ENCODE results near the gene PIGX. TPM values are rescaled to one million over a fixed set of nuclear protein-coding genes. Genes with fewer than 3 reads are reported as not detected.
A peak's percentile ranks its signal among the peaks of the same experiment; 100 is the strongest.
"Not testable (repeated sequence)": the region's sequence is repeated elsewhere in the genome, so short reads cannot be mapped to it uniquely, and the experiment has no call there.

PIGX gene
- polyA plus RNA-seq, 1 donor: 13.5 TPM

- DNase-seq: no peak
Measured at GRCh38 chr3:196706327-196706726, 5.8 kb upstream of the PIGX start.

DNA sequence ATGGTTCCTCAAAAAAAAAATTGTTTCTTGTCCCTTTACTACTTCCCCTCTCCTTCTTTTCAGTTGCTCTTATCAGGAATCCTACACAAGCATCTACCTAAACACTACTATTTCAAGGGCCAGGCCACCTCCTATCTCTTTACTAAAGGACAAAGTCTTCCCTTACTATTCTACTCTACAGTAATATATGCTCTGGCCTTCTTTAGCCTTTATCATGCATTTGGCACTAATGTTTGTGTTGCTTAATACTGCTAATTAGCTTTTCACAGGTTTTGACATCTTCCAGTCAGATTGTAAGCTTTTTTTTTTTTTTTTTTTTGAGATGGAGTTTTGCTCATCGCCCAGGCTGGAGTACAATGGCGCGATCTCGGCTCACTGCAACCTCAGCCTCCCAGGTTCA, 5.4 kb upstream of the PIGX start:
- no peak for DNase-seq

GRCh38 chr3:196707566-196707965, 4.6 kb upstream of the PIGX start:
- DNase-seq: no peak

DNA sequence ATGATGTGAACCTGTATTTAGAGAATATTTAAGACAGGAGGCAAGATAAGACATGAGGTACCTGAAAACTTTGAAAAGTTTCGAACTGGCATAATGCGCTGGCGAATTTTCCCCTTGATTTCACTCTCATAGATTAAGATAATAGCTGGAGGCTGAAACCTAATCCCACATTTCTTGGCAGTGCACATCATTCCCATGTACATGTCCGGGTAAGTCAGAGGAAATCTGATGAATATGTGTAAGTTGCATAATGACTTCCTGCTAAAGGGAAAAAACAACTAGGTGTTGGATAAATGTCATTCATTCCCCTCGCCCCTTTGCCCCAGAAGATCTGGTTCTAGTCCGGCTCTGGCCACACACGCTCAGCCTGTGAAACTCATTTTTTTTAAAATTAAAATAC, 3.7 kb upstream of the PIGX start:
- no peak for DNase-seq

GRCh38 chr3:196712514-196713413, 587 bp downstream of the PIGX start:
- no peak for DNase-seq

- not testable (repeated sequence) for DNase-seq
Measured at GRCh38 chr3:196717162-196717561, 5.0 kb downstream of the PIGX start.

DNA sequence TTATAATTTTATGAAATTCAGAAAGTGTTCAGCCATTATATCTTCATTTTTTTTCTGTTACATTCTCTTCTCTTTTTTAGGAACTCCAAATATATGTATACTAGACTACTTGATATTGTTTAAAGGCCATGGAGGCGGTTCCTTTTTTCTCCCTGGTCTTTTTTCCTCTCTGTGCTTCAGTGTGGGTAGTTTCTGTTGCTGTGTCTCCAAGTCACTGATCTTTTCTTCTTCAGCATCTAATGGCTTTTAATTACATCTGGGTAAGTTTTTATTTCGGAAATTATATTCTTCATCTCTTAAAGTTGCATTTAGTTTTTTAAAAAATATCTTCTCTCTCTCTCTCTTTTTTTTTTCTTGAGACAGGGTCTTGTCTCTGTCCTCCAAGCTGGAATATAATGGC, 8.9 kb downstream of the PIGX start:
- no peak for DNase-seq

DNA sequence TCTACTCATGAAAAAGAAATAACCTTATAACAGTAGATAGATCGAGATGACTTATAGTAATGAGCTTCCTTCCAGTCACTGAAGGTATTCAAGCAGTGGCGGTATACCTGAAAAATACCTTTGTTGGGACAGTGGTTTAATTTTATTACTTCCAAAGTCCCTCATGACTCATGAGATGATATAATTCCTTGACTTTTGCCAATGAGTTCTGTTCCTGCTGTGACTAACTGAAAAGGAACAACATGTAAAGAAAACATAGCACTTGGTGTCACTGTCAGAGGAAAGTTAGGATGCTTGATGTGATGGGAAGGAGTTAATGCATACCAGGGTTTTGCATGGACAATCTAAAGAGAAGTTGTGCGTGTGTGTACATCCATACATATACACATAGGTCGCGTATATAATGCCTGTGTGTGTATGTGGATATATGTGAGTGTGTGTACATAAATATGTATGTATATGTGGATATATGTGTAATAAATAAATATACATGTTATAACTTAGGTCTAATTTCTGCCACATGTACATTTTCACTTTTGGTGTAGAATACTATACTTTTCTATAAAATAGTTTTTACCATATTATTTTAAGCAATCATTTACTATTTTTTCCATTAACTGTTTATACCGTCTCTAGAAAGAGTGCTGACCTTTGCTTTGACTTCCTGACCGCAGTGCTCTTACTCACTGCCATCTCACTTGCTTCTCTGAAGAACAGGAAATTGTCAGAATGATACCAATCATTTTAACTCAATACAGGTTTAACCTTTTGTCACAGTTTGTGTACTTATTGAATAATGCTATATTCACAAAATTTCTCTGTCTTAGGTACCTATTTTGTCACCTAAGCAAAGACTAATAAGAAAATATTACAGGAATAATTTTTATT, 14.9 kb downstream of the PIGX start:
- no peak for DNase-seq

GRCh38 chr3:196735751-196736150, 23.6 kb downstream of the PIGX start:
- DNase-seq: no peak

GRCh38 chr3:196736670-196737374, 24.6 kb downstream of the PIGX start:
- no peak for DNase-seq

DNA sequence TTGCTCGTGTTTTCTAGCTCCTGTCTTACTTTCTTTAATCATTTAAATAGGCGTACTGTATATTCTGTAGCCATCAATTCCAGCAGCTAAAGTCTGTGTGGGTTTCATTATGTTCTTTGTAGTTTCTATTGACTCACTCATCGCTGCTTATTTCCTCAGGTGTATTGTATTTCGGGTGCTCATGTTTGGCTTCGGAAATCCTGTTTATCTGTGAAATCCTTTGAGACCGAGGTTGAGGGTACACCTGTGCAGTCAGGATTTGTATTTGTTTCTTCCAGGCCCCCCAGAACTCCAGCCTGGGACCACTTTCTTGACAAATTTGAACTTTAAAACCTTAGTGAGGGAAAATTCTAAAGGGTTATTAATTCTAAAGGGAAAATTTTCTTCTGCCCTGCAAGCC, 25.5 kb downstream of the PIGX start:
- DNase-seq: no peak

- peak; percentile 90 for DNase-seq
Measured at GRCh38 chr3:196739671-196740480, 27.7 kb downstream of the PIGX start, which contains the start of gene PAK2. PAK2 (plus strand) TSS chr3:196739857; CDS start chr3:196782647, 42,790 bp downstream.

DNA sequence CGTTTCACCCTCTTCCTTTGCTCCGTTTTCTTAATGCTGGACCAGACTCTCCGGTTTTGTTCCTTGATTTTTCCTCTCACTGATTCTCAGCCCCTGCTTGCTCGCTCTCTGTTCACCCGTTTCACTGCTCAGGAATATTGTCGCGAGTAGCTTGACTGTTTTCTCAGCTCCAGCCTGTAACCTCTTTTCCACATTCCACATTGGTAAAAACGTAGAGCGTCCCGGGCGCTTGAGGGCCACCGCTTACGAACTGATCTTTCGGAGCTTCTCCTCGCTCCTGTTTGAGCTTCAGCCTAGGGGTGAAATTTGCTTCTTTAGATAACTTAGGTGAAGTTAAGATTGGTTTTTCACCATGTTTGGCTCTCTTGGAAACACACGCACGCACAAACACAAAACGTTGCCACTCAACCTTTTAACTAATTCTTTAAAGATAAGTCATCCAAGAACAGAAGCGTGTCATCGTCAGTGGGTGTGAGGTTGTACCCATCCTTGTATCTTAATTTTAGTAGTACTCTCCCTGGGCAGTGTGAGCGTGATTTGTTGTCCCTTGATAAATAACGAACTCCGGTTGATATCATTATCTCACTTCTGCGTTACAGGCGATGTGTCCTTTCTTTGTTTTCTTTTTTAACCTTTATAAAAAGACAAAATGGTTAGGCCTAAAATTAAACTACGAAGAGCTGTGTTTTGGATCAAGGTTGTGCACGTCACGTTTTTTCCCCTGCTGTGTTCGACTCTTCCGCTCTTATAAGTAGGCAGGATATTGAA, 28.5 kb downstream of the PIGX start:
- DNase-seq: peak; percentile 51

- DNase-seq: no peak
Measured at GRCh38 chr3:196741249-196741889, 29.2 kb downstream of the PIGX start.

- DNase-seq: not testable (repeated sequence)
Measured at GRCh38 chr3:196743569-196743968, 31.4 kb downstream of the PIGX start.

GRCh38 chr3:196749125-196749524, 36.9 kb downstream of the PIGX start:
- DNase-seq: no peak

DNA sequence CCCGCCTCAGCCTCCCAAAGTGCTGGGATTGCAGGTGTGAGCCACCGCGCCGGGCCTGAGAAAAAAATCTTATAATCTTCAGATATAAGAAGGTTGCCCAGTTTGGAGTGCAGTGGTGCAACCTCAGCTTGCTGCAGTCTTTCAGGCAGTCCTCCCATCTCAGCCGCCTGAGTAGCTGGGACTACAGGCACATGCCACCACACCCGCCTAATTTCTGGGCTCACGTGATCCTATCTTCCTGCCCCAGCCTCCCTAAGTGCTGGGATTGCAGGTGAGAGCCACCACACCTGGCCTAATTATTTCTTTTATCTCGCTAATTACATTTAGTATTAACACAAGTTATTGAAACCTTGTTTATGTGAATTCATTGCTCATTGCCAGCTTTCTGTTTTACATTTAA, 41.0 kb downstream of the PIGX start:
- DNase-seq: no peak

- DNase-seq: no peak
Measured at GRCh38 chr3:196754091-196754981, 42.2 kb downstream of the PIGX start.

DNA sequence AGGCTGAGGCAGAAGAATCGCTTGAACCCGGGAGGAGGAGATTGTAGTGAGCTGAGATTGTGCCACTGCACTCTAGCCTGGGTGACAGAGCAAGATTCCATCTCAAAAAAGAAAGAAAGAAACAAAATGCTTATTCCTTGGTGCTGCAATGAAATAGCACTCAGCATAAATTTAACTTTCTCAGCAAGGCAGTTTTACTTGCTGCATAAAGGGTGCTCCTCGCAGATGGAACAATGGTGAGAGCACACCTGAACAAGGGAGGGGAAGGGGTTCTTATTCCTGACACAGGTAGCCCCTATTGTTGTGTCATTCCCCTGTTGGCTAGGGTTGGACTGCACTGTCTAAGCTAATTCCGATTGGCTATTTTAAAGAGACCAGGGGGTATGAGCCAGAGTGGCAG, 44.6 kb downstream of the PIGX start:
- DNase-seq: no peak

Data from hindlimb muscle (tissue), 1 donor.